Stimulated activated CD8-positive, alpha-beta memory T cell treated with anti-CD3 and anti-CD28 coated beads, Interleukin-2, amount 100 ng/mL, for 48 hours (primary cell): ENCODE data around the gene SPON1.
"Not testable (repeated sequence)": the region's sequence is repeated elsewhere in the genome, so short reads cannot be mapped to it uniquely, and the experiment has no call there.

Experiments used
- DNase-seq, 2 donors: peaks; one replicate each; pipeline ENCODE4 v3.0.0-alpha.2; 2020; ENCODE audit warnings: low read depth in 2 of 2

The SPON1 gene

DNA sequence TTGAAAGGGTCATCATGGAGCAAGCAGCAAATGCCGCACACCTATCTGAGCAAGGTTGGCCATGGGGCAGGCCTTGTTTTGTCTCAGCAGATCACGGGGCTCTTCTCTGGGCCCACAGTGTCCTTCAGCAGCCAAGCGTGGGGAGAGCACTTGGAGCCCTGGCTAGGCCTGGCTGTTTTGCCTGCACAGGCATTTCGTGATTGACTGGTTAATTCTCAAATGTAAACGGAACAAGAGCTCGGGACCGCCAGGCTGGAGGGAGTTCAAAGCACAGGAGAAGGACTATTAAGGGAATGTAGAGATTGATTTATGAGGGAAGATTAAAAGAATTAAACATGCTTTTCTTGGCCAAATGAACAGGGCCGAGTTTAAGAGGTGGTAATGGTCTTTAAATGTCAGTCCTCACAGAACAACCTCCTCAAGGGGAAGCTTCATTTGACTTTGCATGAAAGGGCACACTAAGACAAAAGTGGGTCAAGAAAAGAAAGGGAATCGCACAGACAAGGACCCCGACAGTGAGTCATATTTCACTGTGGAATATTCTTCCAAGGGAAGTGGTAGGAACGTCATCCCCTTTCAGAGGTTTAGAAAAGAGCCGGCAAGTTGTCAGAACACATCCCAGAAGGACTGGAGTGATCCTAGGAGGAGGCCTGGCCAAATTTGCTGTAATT, 20.7 kb downstream of the SPON1 start:
- no peak for DNase-seq

DNA sequence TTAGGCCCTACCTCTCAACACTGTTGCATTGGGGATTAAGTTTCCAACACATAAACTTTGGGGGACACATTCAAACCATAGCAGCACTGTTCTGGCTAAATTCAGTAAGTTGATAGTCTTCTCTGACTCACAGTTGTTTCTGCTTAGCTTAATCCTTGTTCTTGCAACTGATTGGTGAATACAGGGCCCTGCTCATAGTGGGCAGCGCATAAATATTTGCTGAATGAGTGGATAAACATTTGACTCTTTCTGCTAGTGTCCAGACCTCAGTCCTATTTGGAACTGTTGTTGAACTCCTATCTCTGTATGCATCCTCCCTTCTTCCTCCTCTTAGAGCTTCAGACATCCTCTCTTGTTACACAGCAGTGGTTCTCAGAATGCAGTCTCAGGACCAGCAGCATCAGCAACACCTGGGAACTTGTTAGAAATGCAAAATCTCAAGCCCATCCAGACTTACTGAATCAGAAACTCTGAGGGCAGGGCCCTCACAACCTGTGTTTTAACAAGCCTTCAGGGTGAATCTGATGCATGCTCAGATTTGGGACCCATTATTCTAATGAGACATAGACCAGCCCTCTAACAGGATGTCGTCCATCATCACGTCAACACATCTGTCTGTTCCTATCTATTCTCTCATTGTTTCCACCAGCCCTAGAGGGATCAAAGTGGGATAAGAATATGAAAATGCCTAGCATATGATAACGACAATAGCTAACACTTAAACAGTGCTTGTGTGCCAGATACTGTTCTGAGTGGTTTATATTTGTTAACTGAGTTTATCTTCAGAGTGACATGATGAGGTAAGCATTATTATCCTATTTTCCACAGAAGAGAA, 22.3 kb downstream of the SPON1 start:
- DNase-seq: no peak

DNA sequence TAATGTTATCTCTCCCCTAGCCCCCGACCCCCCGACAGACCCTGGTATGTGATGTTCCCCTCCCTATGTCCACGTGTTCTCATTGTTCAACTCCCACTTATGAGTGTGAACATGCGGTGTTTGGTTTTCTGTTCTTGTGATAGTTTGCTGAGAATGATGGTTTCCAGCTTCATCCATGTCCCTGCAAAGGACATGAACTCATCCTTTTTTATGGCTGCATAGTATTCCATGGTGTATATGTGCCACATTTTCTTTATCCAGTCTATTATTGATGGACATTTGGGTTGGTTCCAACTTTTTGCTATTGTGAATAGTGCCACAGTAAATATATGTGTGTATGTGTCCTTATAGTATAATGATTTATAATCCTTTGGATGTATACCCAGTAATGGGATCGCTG, 24.2 kb downstream of the SPON1 start:
- not testable (repeated sequence) for DNase-seq

DNA sequence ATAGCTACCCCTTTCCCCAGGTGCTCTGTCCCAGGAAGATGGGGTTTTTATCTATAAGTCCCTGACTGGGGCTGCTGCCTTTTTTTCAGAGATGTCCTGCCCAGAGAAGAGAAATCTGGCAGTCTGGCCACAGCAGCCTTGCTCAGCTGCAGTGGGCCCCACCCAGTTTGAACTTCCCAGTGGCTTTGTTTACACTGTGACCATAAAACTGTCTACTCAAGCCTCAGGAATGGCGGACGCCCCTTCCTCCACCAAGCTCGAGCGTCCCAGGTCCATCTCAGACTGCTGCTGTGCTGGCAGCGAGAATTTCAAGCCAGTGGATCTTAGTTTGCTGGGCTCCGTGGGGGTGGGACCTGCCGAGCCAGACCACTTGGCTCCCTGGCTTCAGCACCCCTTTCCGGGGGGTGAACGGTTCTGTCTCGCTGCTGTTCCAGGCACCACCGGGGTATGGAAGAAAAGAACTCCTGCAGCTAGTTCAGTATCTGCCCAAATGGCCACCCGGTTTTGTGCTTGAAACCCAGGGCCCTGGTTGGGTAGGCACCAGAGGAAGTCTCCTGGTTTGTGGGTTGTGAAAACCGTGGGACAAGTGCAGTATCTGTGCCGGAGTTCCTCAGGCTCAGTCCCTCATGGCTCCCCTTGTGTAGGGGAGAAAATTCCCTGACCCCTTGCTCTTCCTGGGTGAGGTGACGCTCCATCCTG, 29.8 kb downstream of the SPON1 start:
- DNase-seq: not testable (repeated sequence)

DNA sequence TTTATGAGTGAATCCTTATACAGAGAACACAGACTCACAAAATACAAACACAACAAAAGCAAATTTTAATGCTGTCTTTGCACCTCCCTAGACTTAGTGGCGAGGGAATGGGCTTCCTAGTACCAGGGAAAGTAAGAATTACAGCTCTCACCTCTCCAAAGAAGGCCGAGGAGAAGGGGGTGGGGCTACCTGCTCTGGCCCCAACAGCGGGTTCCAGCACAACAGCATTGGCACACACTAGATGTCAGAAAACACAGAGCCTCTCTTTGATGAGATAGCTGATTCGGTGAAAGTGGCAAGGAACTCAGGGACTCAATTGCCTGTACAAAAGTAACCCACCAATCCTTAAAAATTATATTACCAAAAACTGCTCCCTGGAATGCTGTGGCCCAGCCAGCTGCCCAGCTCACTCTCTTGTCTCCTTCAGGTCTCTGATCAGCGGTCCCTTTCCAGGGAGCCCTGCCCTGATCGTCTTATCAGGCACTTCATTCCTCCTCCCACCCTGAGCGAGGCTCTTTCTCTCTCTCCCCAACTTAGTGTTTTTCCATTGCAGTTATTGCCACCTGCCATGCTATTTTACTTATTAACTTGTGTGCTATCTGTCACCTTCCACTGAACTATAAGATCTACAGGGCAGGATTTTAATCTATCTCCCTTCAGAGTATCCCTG, 30.7 kb downstream of the SPON1 start:
- DNase-seq: no peak

DNA sequence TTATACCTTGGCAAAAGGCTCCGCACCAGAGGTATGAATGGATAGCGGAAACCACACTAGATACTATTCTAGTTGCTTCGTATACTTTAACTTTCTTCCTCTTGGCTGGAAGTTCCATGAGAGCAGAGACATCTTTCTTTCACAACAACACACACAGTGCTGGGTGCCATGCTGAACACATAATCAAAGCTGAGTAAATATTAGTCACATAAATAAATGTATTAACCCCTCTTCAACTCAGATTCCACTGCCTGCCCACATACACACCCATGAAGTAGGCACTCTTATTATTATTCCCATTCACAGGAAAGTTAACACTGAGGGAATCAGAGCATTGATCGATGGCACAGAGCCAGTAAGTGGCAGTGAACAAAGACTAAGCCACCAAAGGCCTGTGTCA, 35.4 kb downstream of the SPON1 start:
- DNase-seq: no peak

DNA sequence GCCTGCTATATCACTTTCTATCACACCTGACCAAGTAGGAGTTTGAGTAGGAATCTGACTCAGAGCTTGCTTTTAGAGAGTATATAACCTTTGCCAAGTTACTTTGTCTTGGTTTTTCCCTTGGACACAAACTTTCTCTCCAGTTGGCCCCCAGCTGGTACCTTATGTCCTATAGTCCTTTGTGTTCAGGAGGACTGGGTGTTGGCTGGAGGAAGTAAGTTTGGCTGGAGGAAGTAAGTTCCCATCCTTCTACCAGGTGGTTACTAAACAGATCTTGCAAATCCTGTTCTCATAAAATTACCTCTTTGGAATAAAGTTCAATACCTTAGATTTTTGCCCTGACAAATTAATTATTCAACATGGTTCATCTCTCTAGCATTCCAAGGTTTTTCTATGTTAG, 37.2 kb downstream of the SPON1 start:
- no peak for DNase-seq

DNA sequence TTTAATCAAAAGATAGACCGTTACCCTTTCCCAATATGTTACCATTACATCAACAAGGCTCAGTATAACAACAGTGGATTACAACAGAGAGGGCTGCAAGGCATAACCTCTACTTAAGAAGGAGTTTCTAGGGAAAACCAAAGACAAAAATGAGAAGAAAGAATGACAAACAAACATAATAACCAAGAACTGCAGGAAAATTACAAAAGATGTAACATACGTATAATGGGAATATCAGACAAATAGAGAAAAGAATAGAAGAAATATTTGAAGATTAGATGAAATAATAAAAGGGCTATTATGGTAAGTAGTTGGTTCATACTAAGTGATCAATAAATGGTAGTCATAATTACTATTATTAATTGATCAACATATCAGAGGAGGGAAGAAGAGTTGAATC, 39.1 kb downstream of the SPON1 start:
- no peak for DNase-seq

DNA sequence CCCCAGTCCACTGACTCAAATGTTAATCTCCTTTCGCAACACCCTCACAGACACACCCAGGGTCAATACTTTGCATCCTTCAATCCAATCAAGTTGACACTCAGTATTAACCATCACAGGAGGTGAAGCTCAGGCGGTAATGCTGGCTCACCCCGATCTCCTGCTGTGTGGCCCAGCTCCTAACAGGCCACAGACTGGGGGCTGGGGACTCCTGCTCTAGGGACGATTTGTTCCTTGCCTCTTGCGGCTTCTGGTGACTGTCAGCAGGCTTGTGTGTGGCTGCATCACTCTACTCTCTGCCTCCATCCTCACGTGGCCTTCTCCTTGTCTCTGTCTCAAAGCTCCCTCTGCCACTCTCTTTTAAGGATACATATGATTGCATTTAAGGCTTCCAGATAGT, 45.0 kb downstream of the SPON1 start:
- no peak for DNase-seq

DNA sequence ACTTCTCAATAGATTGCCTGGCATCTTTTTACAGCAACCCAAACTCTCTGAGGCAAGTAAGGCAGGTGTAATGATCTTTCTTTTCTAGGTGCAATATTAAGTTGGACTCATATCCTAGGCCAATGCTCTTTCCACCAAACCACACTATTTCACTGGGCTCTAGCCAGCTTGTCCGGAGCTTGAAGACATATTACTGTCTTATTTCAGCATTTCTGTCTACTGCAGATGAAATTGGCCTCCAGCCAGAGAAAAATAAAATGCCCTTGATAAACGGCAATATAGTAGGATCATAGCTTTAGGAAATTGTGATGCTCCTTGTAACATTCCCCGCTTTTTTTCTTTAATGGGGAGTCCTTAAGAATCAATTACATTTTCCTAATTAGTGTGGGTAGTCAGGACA, 48.1 kb downstream of the SPON1 start:
- no peak for DNase-seq

DNA sequence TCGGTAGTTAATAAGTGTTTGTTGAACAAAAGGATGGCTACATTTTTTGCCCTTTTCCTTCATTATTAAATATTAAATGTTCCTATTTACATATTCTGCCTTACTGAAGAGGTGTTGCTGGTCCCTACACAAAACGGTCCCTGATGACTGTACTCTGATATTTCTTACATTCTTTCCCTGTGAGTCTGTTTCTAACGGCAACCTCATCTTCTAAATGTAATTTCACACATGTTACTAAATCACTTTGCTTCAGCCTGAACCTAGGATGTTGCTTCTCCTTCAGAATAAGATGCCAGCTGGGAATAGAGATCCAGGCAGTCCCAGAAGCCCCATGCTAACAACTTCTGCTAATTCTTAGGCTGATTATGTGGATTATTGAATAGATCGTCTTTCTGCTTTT, 50.3 kb downstream of the SPON1 start:
- DNase-seq: no peak

DNA sequence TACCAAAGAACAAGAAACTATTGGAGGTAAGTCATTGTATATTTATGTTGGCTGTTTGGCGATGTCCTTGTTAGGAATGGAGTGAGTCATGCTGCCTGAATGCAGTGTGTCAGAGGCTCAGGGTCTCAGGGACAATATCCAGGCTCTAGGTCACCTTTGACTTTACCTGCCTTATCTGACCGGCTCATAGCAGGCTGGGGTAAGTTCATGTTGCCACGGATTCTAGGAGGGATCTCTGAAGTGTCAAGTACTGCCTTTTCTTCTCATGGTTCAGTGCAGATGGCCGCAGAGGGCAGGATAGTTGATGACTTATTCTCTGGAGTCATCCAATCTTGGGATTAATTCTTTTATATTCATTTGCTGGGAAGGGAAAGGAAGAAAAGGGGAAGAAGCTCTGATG, 53.2 kb downstream of the SPON1 start:
- no peak for DNase-seq

DNA sequence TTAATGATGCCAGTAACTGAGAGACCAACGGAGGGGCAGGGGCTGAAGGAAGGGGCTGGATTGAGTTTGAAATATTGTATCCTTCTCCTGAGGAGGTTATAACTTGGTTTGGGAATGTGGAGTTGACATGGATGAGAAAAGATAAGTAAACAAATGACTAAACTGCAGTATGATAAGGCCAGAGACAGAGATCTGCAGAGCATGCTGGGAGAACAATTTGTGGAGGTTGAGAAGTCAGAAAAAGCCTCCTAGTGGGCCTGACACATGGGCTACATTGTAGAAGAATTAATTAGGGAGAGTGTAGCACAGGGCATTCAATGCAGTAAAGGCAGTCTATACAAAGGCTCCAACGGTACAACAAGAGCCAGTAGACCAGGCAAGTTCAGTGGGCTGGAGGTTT, 55.9 kb downstream of the SPON1 start:
- no peak for DNase-seq

DNA sequence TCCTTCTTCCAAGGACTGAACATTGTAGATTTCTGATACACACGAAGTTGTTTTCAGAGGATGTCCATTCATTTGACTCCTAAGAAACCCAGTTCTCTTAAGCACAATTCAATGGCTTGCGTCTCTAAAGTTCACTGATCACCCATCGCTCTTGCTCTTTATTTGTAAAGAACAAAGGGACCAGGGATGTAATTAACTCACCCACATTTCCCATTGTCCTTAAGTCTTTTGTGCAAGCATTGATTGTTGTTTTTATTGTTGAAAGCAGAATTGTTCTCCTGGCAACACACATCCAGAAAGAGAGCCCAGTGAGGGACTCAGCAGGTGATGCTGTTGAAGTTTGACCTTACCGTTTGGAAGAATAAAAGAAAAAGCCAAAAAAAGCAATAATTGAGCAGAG, 59.2 kb downstream of the SPON1 start:
- DNase-seq: no peak

DNA sequence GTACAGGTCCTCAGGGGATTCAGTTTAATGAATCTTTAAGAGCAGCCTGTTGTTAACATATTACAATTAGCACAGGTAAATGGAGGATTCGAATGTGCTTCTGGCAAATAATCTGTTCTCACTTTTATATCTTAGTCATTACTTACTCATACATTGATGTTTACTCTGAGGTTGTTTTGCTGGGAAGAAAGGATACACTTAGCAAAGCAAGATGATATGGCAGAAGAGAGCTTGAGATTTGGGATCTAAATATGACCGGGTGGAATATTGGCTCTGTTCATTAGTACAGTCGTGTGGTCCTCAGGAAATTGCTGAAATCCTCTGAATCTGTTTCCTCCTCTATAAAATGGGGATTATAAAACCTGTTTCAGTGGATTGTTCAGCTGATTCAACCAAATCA, 59.7 kb downstream of the SPON1 start:
- no peak for DNase-seq

DNA sequence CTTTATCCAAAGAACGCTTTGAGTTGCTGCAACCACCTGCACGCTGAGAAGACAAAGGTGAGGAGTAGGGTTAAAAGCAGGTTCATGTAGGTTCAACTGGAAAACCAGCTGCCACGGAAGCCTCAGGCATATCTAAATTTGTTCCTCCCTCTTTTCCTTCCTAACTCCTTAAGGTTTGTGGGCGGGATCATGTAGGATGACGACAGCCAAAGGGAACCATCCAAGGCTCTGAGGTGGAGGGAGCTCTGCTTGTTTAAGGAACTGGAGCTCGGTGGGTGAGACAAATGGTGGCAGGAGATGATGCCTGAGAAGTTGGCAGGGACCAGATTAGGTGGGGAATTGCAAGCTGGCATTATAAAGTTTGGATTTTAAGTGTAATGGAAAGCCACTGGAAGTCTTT, 60.3 kb downstream of the SPON1 start:
- DNase-seq: no peak

DNA sequence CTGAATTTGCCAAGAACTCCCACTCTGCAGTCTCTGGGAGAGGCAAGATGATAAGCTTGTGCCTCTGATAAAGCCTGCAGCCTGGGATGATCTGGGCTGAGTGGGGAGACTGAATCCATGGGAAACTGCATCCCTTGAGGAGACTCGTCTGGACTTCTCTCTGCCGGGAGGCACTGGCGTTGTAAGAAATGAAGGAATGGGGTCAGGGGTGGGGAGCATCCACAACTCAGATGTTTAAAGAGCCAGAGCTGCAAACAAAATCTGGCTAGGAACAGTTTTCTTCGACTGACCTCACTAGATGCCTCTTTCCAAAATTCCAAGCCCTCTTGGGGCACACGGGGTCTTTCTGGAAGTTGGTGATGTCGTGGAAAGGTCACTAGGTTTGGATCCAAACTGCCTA, 64.4 kb downstream of the SPON1 start:
- DNase-seq: no peak

DNA sequence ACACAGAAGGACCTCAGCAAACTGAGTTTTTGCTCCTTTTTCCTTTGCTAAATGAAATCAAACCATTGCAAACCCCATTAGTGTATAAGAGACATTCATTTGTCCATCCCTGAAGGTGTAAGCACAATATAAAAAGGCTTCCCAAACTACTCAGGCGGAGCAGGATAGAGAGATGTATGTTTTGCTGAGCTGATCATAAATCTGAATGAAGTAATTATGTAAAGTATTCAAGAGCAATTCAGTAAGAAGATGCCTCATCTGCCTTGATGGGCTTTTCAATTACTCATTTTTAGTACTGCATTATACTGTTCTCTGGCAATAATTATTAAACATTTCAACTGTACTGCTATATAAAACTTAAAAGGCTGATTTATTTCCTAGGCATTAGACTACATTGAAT, 65.0 kb downstream of the SPON1 start:
- DNase-seq: no peak

DNA sequence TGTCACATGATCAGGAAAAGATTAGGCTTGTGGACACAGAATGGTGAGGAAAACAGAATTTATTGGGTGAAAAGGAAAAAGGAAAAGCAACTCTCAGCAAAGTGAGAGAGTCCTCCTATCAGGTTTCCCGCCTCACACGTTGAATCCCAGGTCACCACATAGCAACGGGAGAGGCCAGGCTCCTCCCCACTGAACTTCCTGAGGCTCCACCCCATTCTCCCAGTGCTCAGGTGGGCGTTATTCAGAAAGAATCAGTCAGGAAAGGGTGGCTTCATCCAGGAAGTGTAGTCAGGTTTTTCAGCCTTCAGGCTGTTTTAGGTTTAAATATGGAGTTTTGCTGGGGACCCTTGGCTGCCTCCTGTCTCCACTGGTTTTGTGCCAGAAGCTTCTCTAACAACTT, 66.9 kb downstream of the SPON1 start:
- DNase-seq: no peak

DNA sequence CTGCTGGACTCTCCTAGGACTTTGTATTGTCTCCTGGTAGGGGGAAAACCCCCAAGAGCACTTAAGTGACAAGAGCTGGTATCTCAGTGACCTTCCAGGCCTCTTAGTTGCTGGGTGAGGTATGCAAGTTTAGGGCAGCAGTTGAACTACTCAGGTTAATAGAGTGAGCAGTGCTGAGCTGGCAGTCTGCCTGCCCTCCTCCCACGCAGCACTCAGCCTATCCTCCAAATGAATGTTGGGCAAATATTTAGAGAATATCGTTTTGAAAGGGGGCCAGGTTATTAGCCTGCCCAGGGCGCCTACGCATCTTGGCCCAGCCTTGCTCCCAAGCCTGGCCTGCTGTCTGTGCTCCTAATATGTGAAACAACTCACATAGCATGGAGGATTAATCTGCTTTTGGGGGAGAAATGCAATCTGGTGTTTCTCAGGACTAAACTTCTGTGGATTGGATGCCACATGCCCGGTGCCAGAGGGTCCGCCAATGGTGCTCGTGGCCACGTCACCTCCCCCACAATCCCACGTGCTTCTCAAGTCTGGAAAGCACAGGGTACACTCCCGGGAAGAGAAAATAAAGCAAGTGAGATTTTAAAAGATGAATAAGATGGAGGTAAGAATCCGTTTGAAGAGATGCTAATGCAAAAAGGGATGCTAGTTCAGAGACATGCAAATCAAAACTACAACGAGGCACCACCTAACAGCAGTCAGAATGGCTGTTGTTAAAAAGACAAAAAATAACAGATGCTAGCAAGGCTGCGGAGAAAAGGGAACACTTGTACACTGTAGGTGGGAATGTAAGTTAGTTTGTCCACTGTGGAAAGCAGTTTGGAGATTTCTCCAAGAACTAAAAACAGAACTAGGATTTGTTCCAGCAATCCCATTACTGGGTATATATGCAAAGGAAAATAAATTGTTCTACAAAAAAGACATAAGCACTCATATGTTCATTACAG, 67.7 kb downstream of the SPON1 start:
- no peak for DNase-seq

DNA sequence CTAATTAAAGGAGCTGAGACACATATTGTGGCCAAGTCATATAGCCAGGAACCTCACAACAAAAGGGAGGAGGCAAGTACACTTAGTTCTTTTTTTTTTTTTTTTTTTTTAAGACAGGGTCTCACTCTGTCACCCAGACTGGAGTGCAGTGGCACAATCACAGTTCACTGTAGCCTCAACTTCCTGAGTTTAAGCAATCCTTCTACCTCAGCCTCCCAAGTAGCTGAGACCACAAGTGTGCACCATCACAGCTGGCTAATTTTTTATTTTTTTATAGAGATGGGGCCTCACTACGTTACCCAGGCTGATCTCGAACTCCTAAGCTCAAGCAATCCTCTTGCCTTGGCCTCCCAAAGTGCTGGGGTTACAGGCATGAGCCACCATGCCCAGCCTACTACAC, 73.0 kb downstream of the SPON1 start:
- DNase-seq: not testable (repeated sequence)
